Measurements from ENCODE around the gene OR2Z1.

DNA sequence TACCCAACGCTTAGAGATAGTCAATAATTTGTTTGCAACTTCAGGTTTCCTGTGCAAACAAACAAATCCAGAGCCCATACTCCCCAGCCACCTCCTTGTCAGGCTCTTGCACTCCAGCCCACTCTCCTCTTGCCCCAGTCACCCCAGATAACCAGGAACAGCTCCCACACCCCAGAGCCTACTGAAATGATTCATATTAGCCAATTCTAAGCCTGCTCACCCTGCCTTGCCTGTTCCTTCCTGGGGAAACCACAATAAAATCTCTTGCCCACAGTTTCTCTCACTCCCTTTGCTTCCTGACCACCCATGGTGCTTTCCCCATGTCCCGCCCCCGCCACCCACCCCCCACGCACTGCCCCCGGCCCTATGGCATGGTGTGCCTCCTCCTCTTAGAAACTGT is 19.1 kb upstream of the OR2Z1 start:
- TF ChIP-seq, protein P1, sequence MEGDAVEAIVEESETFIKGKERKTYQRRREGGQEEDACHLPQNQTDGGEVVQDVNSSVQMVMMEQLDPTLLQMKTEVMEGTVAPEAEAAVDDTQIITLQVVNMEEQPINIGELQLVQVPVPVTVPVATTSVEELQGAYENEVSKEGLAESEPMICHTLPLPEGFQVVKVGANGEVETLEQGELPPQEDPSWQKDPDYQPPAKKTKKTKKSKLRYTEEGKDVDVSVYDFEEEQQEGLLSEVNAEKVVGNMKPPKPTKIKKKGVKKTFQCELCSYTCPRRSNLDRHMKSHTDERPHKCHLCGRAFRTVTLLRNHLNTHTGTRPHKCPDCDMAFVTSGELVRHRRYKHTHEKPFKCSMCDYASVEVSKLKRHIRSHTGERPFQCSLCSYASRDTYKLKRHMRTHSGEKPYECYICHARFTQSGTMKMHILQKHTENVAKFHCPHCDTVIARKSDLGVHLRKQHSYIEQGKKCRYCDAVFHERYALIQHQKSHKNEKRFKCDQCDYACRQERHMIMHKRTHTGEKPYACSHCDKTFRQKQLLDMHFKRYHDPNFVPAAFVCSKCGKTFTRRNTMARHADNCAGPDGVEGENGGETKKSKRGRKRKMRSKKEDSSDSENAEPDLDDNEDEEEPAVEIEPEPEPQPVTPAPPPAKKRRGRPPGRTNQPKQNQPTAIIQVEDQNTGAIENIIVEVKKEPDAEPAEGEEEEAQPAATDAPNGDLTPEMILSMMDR (IDR thresholded peaks at IDR 0.05; ENCODE audit: insufficient read depth, low read length) = no peak
- TF ChIP-seq GABPA (IDR thresholded peaks at IDR 0.05; ENCODE audit: low read depth) (no peak), POLR2AphosphoS5 (IDR thresholded peaks at IDR 0.05; ENCODE audit: low read depth) (no peak)

All from HL-60 (cell line).